Mucosa of gallbladder (tissue), 1 donor: ENCODE measurements around the gene F2. TPM values are rescaled to one million over a fixed set of nuclear protein-coding genes. Genes with fewer than 3 reads are reported as not detected.

ENCODE experiments used
- DNase-seq: peaks from one replicate; pipeline ENCODE4 v3.0.0-alpha.2; 2020; ENCODE audit warnings: low spot score
- total RNA-seq: library from RNA; stranded (reverse); gene quantifications from one replicate; pipeline ENCODE4 v1.2.1, GENCODE V29; 2021
- donor health status: DM: no; HTN: no; CAD: no.

F2 gene
- total RNA-seq, 1 donor from 2014 or later: 21.4 TPM

GRCh38 chr11:46741600-46742484 is 22.8 kb downstream of the F2 start:
- no peak for DNase-seq

- no peak for DNase-seq
Measured at GRCh38 chr11:46743043-46743442, 24.0 kb downstream of the F2 start.

GRCh38 chr11:46743693-46744339 is 24.8 kb downstream of the F2 start:
- no peak for DNase-seq

GRCh38 chr11:46745328-46745727 is 26.3 kb downstream of the F2 start:
- no peak for DNase-seq

GRCh38 chr11:46745995-46746394 is 27.0 kb downstream of the F2 start:
- DNase-seq: no peak

- DNase-seq: no peak
Measured at GRCh38 chr11:46747150-46747549, 28.1 kb downstream of the F2 start.

GRCh38 chr11:46755962-46756361 is 36.9 kb downstream of the F2 start:
- DNase-seq: no peak

GRCh38 chr11:46759196-46759595 is 40.2 kb downstream of the F2 start:
- no peak for DNase-seq

GRCh38 chr11:46760429-46761128 is 41.6 kb downstream of the F2 start:
- DNase-seq: no peak

- DNase-seq: no peak
Measured at GRCh38 chr11:46761807-46762206, 42.8 kb downstream of the F2 start.

GRCh38 chr11:46762248-46762647 is 43.2 kb downstream of the F2 start:
- no peak for DNase-seq

GRCh38 chr11:46766656-46767055 is 47.6 kb downstream of the F2 start:
- no peak for DNase-seq

- DNase-seq: no peak
Measured at GRCh38 chr11:46769636-46770221, 50.7 kb downstream of the F2 start.

- no peak for DNase-seq
Measured at GRCh38 chr11:46776878-46777277, 57.9 kb downstream of the F2 start.

- DNase-seq: no peak
Measured at GRCh38 chr11:46778416-46778815, 59.4 kb downstream of the F2 start.

Other genes with a start within 250 kb of the F2 start
- 42.1 TPM for gene AMBRA1, start 125.2 kb upstream of the F2 start, total RNA-seq
- 4.7 TPM for gene HARBI1, start 102.0 kb upstream of the F2 start, total RNA-seq
- 91.0 TPM for gene ATG13, start 101.7 kb upstream of the F2 start, total RNA-seq
- 138 TPM for gene ARHGAP1, start 18.6 kb upstream of the F2 start, total RNA-seq
- gene ZNF408, start 18.2 kb upstream of the F2 start, total RNA-seq: 12.9 TPM
- gene CKAP5, start 127.1 kb downstream of the F2 start, total RNA-seq: 64.6 TPM
- gene LRP4, start 199.3 kb downstream of the F2 start, total RNA-seq: 14.5 TPM
- 39.1 TPM for gene CSTPP1, start 217.5 kb downstream of the F2 start, total RNA-seq